GM12864 (cell line): Measurements from ENCODE around the gene NR6A1.

Experiments used
- DNase-seq: peaks from one replicate; pipeline ENCODE4 v3.0.0-alpha.2; 2011; ENCODE audit warnings: low read depth
- H3K4me3 ChIP-seq: 2 replicates; pipeline ENCODE4 v1.5.1; 2011; ENCODE audit warnings: mild to moderate bottlenecking, low read depth, low read length, control low read depth
- CTCF ChIP-seq: IDR thresholded peaks from 2 replicates; pipeline ENCODE4 v1.5.1; 2011; ENCODE audit warnings: low read depth, mild to moderate bottlenecking, moderate library complexity, low read length, control low read depth, inconsistent platforms; ENCODE audit errors: missing control alignments

Gene NR6A1

DNA sequence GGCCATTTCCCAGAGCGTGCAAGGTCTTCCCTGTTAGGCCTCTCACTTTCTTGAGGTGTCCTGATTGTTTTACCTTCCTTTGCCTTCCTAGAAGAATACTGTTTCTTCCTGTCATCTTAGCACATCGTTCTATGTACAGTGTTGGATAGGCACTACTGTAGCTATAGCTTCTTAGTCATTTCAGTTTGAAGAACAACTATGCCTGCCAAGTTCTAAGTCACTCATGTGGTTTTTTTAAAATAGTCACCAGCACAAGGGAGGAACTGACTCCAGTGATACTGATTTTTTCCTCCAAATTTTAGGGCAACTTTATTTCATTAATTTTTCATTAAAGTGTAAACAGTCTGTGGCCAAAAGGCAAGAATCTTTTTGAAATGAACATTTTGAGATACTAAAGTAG is 141.5 kb downstream of the NR6A1 start:
- TF ChIP-seq CTCF: no peak
- H3K4me3 ChIP-seq: no peak overlapping the region
- no peak for DNase-seq

DNA sequence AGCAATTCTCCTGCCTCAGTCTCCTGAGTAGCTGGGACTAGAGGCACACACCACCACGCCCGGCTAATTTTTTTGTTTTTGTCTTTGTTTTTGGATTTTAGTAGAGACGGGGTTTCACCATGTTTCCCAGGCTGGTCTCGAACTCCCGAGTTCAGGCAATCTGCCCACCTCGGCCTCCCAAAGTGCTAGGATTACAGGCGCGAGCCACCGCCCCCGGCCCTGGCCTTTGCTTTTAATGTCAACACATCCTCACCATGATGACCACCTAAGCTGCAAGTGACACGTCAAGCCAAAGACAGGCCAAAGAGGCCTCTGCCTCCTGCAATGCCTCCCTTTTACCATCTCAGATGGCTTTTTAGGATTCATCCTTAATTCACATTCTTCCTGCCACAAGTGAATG is 142.4 kb downstream of the NR6A1 start:
- no peak overlapping the region for H3K4me3 ChIP-seq
- no peak for TF ChIP-seq CTCF
- no peak for DNase-seq

DNA sequence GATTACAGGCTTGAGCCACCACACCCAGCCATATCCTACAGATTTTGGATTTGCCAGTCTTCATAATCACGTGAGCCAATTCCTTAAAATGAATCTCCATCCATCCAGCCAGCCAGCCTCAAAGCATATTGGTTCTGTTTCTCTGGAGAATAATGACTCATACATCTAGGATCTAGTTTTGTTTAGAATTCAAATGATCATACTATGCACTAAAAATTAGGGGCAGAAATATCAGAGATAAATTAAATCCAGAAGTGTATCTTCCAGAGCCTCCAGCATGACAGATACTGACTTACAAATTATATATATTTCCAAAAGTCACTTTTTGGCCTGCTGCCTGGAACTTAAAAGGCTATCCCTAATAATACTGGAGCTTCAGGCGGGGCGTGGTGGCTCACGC is 144.8 kb downstream of the NR6A1 start:
- H3K4me3 ChIP-seq: no peak overlapping the region
- no peak for DNase-seq
- no peak for TF ChIP-seq CTCF

DNA sequence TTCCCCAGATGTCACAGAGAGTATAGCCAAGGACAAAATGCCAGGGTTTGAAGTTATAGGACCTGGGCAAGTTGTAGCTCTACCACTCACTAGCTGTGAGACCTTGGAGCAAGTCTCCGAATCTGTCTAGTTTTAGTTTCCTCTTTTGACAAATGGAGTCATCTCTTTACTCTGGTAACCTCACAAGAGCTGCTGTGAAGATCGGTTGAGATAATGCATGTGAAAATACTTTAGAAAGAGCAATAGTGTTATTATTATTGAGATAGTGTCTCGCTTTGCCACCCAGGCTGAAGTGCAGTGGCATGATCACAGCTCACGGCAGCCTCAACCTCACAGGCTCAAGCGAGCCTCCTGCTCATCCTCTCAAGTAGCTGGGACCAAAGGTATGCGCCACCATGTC is 146.0 kb downstream of the NR6A1 start:
- no peak overlapping the region for H3K4me3 ChIP-seq
- TF ChIP-seq CTCF: no peak
- no peak for DNase-seq

DNA sequence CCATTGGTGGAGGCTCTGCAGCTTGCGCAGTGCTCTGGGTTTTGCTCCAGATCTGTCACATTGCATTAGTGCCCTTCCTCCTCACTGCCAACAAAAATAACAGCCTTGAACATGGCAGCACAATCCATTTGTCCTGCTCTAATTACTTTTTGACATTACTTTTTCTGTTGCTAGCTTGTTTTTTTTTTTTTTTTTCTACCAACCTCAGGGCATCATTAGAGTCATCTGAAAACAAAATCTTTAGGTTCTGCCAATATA is 146.4 kb downstream of the NR6A1 start:
- no peak overlapping the region for H3K4me3 ChIP-seq
- TF ChIP-seq CTCF: no peak
- no peak for DNase-seq

DNA sequence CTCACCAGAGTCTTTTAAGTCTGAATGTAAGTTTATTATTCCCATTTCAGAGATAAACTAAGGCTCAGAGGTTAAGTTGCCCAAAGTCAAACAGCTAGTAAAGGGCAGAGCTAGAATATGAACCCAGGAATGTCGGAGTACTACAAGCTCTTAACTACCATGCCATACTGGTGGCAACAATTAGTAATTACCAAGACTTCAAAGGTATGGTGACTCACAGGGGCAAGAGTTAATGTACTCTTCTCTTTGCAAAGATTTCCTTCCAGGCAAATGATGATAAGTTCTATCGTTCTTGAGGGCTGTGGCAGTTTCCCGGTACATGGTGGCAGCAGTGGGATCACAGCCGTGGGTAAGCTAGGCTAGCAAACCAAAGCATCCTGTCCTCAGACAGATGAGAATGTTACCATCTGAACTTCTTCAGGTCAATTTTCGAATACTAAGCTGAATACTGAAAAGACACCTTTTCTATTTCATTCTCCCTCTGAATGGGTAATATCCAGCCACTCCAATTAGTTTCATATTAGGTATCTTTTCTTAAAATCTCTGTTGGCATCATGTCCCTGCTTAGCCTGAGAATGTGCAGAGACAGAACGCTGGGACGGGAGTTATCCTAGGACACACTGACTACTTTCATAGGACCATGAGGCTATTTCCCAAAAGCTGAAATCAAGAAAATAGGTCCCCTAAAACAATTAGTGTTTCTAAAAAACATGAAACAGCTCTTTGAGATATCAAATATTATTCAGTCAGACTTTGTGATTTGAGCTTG is 147.0 kb downstream of the NR6A1 start:
- DNase-seq: no peak
- no peak overlapping the region for H3K4me3 ChIP-seq
- TF ChIP-seq CTCF: no peak

- no peak for TF ChIP-seq CTCF
- DNase-seq: no peak
- H3K4me3 ChIP-seq: no peak overlapping the region
These were observed 148.2 kb downstream of the NR6A1 start for GRCh38 chr9:124622882-124623281.
